Activated T-cell treated with anti-CD3 and anti-CD28 coated beads for 4 hours (primary cell): Measurements from ENCODE around the gene GOSR2.
"Not testable (repeated sequence)": the region's sequence is repeated elsewhere in the genome, so short reads cannot be mapped to it uniquely, and the experiment has no call there.

Source experiments
- DNase-seq: peaks from one replicate; pipeline ENCODE4 v3.0.0-alpha.2; 2020

GOSR2 gene

DNA sequence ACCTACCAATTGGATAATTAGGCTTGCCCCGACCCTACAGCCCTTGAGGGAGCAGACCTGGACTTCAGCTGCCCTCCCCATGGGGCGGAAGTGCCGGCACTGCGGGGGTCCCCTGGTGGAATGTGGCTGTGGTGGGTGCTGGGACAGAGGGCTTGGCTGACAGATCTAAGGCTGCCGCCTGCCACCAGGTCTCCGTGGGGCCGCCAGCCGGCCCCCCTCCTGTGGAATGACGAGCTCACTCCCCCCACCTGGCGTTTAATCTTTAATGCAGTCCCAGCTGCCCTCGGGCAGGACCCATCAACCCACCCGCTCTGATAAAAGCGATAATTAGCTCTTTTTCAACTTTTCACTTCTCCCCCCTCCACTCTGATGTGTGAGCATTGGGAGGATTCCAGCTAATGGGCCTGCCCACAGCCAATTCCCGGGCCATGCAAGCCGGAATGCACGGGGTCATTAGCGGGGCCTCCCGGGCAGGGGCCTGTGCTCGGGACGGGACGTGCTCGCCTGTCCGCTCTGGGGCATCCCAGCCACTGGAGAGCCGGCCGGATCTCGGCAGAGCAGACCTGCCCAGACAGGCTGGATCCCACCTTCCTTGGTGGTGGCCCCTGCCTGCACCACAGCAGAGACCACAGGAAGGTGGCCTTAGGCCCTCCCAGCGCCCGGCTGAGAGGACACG lies 28.3 kb upstream of the GOSR2 start:
- DNase-seq, result no peak

DNA sequence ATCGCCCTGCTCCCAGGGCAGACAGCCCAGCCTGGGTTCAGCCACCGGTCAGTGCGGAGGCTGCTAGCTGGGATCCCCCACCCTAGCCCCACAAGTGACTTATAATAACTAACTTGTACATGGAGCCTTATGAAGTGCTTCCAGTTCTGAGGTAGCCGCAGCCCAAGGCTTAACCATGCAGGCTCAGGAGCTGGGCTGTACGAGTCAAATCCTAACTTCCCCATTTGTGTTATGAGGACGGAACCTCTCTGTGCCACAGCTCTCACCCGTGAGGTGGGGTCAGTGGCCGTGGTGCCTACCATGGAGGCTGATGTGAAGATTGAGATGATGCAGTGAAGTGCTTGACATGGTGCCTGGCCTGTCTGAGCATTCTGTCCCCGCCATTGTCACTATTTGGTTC lies 27.8 kb upstream of the GOSR2 start:
- DNase-seq, result no peak

DNA sequence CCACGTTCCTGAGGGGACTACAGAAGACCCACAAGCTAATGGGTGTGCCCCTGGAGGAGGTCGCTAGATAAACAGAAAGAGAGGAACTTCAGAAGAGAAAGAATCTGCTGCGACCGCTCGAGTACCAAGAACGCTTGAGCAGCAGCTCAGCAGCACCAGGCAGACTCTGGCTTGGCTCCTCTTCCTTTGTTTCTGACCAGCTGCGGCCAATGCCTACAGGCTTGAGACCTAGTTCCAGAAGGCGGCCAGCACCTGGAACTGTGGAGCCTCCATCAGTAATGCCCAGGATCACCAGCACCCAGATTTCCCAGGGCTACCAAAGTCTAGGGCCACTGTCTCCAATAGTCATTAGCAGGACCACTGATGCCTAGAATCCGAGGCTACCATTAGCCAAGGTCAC lies 26.0 kb upstream of the GOSR2 start:
- DNase-seq, result no peak

DNA sequence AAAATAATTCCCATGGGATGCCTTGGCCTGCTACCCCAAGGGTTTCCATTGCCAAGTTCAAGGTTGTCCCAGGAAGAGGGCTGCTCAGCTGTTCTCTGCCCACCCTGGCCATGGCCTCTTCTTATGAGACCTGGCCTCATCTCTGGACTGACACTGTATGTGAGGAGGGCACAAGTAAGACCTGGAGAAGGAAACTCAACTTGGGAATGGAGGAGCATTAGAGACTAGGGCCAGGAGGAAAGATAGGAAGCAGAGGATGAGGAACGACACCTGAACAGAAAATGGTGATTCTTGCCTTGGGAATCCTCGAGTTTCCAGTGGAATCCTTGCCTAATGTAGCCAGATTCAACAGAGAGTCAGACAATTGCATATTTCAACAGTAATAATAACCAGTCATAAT lies 24.6 kb upstream of the GOSR2 start:
- no peak for DNase-seq

DNA sequence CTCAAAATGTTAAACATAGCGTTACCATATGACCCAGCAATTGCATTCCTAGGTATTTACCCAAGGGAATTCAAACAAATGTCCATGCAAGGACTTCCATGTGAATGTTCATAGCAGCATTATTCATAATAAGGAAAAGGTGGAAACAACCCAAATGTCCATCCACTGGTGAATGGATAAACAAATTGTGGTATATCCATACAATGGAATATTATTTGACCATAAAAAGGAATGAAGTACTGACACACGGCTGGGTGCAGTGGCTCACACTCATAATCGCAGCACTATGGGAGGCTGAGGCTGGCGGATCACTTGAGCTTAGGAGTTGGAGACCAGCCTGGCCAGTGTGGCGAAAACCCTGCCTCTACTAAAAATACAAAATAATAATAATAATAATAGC lies 24.1 kb upstream of the GOSR2 start:
- no peak for DNase-seq

DNA sequence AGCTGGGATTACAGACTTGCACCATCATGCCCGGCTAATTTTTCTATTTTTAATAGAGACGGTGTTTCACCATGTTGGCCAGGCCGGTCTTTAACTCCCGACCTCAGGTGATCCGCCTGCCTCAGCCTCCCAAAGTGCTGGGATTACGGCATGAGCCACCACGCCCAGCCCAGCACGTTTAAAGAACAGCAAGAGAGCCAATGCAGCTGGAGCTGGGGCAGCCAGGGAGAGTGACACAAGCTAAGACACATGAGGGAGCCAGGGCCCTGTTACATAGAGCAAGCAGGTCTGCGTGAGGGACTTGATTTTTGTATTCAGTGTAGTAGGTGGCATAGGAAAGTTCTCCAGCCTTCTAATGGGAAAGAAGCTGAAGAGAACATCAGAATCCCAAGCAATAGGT lies 21.7 kb upstream of the GOSR2 start:
- DNase-seq, result no peak

DNA sequence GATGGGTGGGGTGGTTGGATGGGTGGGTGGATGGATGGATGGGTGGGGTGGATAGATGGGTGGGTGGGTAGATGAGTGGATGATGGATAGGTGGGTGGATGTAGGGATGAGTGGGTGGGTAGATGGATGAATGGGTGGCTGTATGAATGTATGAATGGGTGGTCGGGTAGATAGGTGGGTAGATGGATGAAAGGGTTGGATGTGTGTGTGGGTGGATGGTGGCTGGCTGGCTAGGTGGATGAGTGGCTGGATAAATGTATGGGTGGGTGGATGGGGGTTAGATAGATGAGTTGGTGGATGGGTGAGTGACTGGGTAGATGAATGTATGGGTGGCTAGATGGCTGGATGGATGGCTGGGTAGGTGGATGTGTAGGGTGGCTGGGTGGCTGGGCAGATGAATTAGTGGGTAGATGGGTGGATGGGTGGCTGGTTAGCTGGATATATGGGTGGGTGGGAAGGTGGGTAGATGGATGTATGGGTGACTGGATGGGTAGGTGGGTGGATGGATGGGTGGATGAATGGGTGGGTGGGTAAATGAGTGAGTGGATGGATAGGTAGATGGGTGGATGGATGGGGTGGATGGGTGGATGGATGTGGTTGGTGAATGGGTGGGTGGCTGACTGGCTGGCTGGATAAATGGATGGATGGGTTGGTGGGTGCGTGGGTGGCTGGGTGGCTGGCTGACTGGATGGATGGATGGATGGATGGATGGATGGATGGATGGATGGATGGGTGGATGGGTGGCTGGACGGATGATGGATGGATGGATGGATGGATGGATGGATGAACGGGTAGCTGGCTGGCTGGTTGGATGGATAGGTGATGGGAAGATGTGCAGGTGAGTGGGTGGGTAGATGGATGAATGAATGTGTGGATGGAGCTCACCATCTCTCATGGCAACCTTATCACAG lies 18.9 kb upstream of the GOSR2 start:
- DNase-seq, result no peak

DNA sequence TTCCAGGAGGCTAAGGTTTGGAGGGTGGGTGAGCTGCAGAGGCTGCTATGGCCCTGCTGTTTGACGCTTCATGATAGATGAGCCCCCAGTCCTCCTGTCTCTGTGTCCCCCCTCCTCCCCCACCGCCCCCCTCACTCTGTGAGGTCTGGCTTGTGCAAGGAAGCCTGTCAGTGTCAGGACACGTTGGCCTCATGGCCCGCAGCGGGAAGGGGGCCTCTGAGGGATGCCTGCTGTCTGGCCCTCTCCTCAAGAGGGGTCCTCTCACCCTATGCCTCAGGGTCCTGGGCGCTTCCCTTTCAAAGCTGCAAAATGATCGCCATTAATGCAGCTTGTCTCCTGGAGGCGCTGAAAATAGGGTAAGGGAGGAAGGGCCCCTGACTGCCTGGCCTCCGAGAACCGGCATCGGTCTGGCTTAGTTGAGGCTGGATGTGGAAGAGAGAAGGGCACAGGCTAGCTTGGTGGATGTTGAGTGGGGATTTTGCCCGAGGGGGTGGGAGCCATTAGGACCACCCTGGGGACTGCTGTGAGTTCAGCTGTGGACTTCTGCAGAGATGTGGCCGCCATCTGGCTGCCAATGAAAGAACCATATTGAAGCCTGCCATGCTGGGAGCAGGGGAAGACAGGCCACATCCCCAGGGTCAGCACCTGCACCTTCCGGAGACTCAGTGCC lies 14.8 kb upstream of the GOSR2 start:
- DNase-seq, result no peak

DNA sequence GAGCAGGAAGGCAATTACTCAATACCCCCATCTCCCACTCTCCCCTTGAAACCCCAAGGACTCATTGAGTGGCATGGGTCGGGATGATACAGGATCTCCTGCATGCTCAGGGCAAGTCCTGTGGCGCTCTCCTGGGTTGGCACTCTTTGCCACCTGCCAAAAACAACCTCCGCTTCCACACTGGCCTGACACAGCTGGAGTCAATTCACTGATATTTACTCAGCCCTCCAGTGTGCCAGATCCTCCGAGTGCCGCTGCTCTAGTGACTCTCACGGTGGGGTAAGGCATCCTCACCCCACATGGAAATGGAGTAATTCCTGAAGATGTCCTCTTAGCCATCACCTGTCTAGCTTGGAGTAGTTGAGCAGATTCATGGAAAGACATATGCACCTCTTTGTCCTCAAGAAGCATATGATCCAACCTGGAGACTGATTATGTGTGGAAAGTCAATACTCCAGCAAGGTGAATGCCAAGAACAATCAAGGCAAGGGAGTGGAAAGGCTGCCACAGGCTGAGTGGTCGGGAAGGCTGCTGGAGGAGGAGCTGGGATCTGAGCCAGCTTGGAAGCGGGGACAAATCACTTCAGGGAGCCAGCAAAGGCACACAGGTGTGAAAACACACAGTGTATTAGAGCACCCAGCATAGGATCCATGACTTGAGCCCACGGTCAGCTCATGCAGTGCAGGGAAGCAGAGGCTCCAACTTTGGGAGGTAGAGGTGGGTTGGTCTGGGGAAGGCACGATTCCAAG lies 12.6 kb upstream of the GOSR2 start:
- DNase-seq, result no peak

DNA sequence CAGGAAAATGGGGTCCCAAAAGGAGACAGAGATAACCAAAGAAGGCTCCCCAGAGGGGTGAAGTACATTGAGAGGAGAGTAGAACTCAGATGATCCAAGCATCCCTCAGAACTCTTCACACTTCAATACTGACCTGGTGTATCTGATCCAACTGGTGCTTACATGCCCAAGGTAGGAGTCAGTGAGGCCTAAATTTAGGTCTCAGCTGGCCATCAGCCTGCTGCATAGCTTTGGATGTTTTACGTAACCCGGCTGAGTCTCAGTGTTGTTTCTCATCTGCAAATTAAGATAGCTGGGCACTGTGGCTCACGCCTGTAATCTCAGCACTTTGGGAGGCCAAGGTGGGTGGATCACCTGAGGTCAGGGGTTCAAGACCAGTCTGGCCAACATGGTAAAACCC lies 11.6 kb upstream of the GOSR2 start:
- DNase-seq, result no peak

DNA sequence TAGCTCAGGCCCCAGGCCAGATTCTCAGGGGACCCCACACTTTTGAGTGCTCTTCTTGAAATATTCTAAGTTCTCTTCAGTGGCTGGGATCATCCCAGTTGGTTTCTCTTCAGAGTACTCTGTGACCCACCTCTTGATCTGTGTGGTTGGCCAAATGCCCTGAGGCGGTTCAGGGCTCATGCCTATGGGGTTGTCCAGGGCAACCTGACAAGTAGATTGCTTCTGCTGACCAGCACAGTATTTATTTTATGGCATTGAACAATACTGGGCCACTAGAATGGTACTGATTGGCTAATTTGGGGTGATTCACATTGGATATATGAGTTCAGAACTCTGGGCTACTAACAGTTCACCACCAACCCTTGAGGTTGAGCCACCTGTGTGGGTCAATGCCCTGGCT lies 7.4 kb upstream of the GOSR2 start:
- no peak for DNase-seq

DNA sequence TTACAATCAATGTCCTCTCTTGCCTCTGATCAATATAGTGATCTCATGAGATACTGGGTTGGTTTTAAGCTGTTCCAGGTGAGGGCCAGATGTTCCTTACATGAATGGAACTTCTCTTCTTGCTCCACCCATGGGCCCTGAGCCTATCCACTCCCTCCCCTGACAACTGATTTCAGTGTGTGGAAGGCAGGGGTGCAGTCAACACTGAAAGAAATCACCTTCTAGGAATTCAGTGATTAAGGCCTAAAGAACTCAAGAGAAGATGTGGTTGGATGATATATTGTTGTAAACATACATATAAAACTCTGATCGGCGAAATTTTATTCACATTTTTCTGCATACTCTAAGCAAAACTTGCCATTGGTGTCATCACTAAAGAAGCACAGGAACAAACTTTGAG lies 6.7 kb upstream of the GOSR2 start:
- no peak for DNase-seq

DNA sequence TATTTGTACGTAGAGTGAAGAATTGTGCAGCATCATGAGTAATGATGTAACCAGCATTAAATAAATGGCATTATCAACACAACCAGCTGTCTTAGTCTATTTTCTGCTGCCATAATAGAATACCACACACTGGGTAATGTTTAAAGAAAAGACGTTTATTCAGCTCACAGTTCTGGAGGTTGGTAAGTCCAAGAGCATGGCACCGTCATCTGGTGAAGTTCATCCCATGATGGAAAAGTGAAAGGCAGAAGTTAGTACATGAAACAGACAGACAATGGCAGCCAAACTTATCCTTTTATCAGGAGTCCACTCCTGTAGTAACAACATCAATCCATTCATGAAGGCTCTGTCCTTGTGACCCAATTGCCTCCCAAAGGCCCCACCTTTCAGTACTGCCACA lies 6.3 kb upstream of the GOSR2 start:
- no peak for DNase-seq

DNA sequence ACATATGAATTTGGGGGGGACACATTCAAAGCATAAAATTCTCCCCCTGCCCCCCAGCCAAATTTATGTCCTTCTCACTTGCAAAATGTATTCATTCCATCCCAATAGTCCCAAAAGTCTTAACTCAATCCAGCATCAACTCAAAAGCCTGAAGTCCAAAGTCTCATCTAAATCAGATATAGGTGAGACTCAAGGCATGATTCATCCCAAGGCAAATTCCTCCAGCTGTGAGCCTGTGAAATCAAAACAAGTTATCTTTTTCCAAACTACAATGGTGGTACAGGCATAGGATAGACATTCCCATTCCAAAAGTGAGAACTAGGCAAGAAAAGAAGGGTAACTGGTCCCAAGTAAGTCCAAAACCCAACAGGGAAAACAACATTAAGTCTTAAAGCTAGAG lies 5.9 kb upstream of the GOSR2 start:
- DNase-seq, result no peak

DNA sequence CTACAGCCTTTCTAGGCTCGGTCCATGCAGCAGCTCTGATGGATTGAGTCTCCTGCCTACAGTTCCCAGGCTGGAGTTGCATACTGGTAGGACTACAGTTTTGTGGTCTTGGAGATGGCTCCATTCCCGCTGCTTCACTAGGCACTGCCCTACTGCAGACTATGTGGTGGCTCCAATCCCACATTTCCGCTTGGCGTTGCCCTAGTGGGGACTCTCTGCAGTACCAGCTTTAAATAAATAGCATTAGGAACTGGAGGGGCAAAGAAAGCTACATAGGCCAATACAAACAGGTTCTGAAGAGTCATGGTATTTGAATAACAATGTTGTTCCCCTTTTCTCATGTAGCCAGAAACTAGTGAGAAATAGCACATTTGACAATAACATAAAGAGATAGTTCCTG lies 5.4 kb upstream of the GOSR2 start:
- DNase-seq, result no peak

DNA sequence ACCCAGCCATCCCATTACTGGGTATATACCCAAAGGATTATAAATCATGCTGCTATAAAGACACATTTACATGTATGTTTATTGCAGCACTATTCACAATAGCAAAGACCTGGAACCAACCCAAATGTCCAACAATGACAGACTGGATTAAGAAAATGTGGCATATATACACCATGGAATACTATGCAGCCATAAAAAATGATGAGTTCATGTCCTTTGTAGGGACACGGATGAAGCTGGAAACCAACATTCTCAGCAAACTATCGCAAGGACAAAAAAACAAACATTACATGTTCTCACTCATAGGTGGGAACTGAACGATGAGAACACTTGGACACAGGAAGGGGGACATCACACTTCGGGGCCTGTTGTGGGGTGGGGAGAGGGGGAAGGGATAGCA lies 998 bp upstream of the GOSR2 start:
- DNase-seq, result not testable (repeated sequence)

DNA sequence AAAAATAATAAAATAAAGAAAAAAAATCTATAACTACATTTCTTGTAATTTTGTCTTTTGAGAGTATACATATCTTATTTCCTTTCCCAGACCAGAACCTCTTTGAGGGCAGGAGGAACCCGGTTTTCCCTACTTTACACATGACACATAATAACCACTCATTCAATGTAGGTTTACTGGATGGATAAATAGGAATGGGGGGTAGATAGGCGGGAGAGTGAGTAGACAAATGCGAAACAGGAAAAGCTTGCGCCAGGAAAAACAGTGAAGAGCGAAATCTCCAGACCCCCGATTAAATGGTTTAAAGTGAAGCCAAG lies 515 bp upstream of the GOSR2 start:
- DNase-seq, result no peak

DNA sequence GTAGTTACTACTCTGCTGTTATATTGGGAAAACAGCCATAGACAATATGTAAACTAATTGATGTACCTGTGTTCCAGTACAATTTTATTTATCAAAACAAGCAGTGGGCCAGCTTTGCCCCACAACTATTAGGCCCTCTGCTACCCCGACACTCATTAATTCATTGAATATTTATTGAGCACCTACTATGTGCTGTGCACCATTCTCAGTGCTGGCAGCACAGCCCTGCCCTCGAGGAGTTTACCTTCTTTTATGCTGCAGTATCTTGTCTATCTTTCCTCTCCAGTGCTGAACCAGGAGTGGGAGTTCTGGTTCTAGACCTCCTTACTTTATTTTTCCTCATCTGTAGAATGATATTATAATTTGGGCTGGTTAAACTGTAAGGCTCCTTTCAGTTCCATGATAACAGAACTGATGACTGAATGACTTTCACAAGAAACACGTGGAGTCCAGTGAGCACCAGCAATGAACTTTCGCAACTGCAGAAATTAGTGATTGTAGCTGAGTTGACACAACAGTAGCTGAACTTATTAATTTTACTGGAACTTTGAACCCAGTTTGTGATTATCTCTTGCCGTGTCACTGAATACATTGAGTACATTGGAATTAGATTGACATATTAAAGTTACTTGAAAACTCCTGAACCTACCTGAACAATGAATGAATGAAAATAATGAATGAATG lies 2.4 kb downstream of the GOSR2 start:
- no peak for DNase-seq

DNA sequence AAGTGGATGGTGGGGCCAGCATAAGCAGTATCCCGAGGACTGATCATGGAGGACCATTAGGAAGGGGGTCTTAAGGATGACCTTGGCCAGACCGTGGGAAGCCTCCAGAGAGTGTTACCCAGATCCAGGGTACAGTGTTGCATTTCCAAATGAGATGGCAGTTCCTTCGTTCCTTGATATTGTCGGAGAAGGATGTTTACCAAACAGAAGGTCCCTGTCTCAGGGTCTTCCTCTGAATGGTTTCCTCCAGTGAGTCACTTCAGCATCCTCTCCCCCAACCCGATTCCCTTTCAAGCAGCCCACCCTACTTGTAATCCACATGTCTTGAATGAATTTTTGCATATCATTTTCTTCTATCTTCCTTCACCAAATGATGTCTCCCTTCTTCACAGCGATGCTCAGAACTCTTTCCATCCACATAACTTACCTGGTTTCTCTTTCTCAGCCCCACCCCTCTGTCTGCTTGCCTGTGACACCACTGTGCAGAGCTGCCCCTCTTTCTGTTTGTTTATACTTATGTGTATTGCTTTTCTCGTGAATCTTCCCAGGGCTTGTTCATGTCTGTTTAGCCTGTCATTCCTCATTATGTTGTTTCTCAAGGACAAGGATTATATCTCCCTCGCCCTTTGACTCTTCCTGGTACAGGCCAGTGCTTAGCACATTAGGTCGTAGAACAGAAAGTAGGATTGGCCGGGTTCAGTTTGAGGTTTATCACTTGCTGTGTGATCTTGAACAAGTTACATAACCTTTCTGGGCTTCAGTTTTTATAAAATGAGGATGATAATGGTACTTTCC lies 5.7 kb downstream of the GOSR2 start:
- DNase-seq, result no peak

DNA sequence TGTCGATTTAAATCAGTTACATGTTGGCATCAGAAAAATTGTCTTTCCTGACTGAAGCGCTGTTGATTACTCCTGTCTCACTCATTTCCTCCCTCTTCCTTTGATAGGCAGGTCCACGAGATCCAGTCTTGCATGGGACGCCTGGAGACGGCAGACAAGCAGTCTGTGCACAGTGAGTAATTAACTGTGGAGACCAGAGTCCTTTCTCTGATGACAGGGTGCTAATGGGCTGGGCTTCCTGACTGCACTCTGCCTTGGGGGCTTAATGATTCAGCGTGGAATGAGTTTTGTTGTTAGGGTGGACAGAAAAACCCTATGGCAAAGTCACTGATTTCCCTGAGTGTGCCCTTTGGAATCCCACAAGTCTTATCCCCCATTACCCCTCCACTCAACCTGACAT lies 6.5 kb downstream of the GOSR2 start:
- DNase-seq, result no peak

DNA sequence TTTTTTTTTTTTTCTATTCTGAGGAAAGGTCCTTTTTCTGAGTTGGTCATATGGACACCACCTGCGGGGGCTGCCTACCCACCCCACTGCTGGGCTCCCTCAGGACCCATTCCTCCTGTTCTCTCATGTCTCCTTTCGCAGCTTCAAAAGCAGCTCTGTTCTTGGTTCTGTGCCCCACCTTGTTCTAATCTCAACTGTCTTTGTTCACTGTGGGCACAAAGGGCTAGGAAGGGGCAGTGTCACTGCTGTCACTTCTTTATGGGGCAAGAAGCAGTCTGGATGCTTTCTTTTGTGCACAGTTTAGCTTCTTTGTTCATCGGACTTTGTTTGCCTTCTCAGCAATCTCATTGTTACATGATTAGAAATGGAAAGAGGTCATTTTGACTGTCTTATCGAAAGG lies 7.1 kb downstream of the GOSR2 start:
- DNase-seq, result no peak

DNA sequence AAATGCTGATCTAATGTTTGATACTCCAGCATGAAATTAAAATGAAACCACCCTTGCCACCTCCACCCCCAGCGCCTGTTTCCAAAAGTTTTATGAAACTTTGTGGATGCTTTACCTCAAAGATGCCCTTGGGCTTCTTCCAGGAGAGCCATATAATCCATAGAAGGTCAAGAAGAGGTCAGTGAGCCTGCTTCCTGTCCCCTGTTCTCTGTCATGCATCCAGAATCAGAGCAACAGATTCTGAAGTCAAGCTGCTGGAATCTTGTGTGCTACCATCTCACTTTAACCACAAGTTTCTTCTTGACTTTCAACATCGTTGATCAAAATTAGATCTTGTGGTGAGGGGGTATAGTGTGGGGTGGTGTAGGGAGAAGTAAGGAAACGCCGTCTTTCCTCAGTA lies 8.6 kb downstream of the GOSR2 start:
- no peak for DNase-seq
